ENCODE measurements around the gene ARL14EP.

ARL14EP gene

DNA sequence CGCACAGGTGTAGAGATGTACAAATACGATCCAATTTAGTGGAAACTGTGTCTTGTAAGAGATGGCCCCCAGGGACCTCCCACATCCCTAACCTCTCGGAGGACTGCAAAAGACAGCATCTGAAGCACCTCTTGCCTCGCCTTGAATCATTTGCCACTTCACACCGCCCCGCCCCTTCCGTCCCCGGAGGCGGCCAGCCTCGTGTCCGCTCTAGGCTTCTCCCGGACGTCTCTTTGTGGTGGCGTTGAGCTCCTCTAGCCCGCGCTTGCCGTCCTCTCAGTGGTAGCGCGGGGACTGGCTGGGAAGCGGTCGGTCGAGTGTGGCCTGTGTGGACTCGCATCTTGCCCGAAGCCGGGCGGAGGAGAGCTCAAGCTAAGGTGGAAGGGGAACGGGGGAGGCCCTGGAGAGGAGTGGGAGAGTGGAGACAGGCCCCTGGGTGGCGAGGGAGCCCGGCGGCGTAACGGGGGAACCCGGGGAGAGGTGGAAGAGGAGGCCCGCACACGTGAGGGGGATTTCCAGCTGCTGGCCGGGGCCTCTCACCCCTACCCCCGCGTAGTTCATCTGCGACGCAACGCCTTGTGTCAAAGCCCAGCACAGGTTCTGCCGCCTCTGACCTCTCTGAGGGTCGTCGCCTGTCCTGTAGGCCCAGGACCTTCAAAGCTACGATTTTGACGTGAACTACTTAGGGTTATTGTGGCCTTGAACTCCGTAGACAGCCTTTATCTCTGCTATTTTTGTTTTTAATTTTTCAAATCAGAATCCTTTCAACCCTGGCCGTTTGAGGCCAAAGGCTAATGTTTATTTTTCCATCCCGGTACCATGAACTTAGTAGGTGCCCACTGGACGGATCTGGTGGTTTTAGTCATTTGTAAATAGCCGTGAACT is at the start of gene ARL14EP:
ARL14EP (plus strand) TSS at position 279 of the 885 bp plus-strand sequence. CDS start 7,845 bp downstream, outside the sequence.
- Mint-ChIP-seq H3K9me3 (no peaks in the 10 kb centered on the region), H3K36me3 (peaks cover 27% of the 10 kb centered on the region), H3K27ac (peak within 1 kb of the TSS; percentile 100), H3K4me3 (peak within 1 kb of the TSS; percentile 94), H3K4me1 (peaks cover 39% of the 10 kb centered on the region)
- DNase-seq (ENCODE audit: low spot score in 2 of 2): peak; percentile 78 to 94
- peak; percentile 96 for ATAC-seq

DNA sequence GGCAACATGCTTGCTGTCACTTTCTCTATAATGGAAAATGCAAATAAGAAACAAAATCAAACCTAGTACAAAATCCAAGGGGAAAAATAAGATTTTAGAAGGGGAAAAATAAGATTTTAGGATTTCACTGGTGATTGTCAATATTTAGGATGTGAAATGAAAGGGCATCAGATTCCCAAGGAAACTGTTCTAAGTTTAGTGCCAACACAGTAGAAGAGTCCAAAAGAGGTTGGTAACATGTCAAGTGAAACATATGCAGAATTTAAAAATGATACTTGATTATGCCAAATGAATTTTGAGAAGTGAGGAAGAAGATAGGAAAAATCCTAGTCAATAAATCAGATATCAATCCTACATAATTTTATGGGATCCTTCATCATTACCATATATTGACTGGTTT is 45.7 kb upstream of the ARL14EP start:
- no peak for DNase-seq (ENCODE audit: low spot score in 2 of 2)
- no peak overlapping the region for H3K4me3 Mint-ChIP-seq
- no peaks in the 10 kb centered on the region for H3K9me3 Mint-ChIP-seq
- H3K4me1 Mint-ChIP-seq: peaks cover 15% of the 10 kb centered on the region
- no peak for ATAC-seq
- H3K27ac Mint-ChIP-seq: no peak overlapping the region
- H3K36me3 Mint-ChIP-seq: no peaks in the 10 kb centered on the region

DNA sequence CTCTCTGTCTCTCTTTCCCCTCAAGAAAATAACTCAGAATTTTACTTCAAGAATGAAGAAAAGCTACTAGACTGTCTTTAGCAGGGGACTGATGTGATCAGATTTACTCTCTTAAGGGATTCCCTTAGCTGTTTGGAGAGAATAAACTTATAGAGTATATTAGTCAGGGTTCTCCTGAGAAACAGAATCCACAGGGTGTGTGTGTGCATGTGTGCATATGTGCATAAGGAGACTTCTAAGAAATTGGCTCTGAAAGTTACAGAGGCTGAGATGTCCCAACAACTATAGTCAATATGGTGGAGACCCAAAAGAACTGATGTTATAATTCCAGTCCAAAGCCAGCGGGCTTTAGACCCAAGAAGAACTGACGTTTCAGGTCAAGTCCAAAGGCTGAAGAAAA is 43.1 kb upstream of the ARL14EP start:
- Mint-ChIP-seq H3K36me3 (no peaks in the 10 kb centered on the region), H3K4me3 (no peak overlapping the region), H3K4me1 (peaks cover 27% of the 10 kb centered on the region), H3K9me3 (no peaks in the 10 kb centered on the region), H3K27ac (no peak overlapping the region)
- ATAC-seq (no peak), DNase-seq (ENCODE audit: low spot score in 2 of 2) (no peak)

GRCh38 chr11:30281476-30282288 is 41.2 kb upstream of the ARL14EP start:
- no peak for DNase-seq (ENCODE audit: low spot score in 2 of 2)
- H3K9me3 Mint-ChIP-seq: no peaks in the 10 kb centered on the region
- peak overlapping the region; percentile 17 for H3K27ac Mint-ChIP-seq
- peaks cover 27% of the 10 kb centered on the region for H3K4me1 Mint-ChIP-seq
- peak; percentile 61 for ATAC-seq
- H3K4me3 Mint-ChIP-seq: peak overlapping the region; percentile 37
- no peaks in the 10 kb centered on the region for H3K36me3 Mint-ChIP-seq

DNA sequence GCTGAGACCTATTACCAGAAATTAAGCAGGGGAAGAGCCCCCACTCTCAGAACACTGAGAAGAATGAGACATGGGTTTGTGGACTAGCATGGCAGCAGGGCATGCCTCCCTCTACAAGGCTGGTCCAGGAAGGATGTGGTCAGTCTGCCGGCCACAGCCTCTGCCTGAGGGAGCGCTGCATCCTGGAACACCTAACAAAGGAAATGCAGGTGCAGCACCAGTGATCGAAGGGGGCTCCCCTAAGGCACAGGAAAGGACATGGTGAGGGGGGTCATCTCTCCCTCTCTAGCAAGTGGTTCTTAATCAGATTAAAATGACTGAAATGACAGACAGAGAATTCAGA is 40.6 kb upstream of the ARL14EP start:
- H3K4me3 Mint-ChIP-seq: peak overlapping the region; percentile 37
- ATAC-seq: peak; percentile 85

GRCh38 chr11:30284836-30285235 is 38.1 kb upstream of the ARL14EP start:
- no peaks in the 10 kb centered on the region for H3K36me3 Mint-ChIP-seq
- DNase-seq (ENCODE audit: low spot score in 2 of 2): no peak
- ATAC-seq: no peak
- H3K27ac Mint-ChIP-seq: no peak overlapping the region
- peaks cover 31% of the 10 kb centered on the region for H3K4me1 Mint-ChIP-seq
- no peaks in the 10 kb centered on the region for H3K9me3 Mint-ChIP-seq
- H3K4me3 Mint-ChIP-seq: no peak overlapping the region

More for the DNA sequence above, 40.6 kb upstream of the ARL14EP start:
- H3K4me1 Mint-ChIP-seq: peaks cover 29% of the 10 kb centered on the region
- no peaks in the 10 kb centered on the region for H3K9me3 Mint-ChIP-seq
- H3K36me3 Mint-ChIP-seq: no peaks in the 10 kb centered on the region
- H3K27ac Mint-ChIP-seq: peak overlapping the region; percentile 17
- DNase-seq (ENCODE audit: low spot score in 2 of 2): no peak

- Mint-ChIP-seq H3K9me3 (no peaks in the 10 kb centered on the region), H3K4me1 (peaks cover 31% of the 10 kb centered on the region), H3K27ac (no peak overlapping the region), H3K36me3 (no peaks in the 10 kb centered on the region), H3K4me3 (no peak overlapping the region)
- DNase-seq (ENCODE audit: low spot score in 2 of 2) (no peak), ATAC-seq (no peak)
Observed at GRCh38 chr11:30285416-30286121, 37.3 kb upstream of the ARL14EP start.

- DNase-seq (ENCODE audit: low spot score in 2 of 2) (no peak), ATAC-seq (no peak)
- Mint-ChIP-seq H3K9me3 (no peaks in the 10 kb centered on the region), H3K27ac (no peak overlapping the region), H3K4me1 (peaks cover 4% of the 10 kb centered on the region), H3K4me3 (no peak overlapping the region), H3K36me3 (no peaks in the 10 kb centered on the region)
Observed at GRCh38 chr11:30291331-30291730, 31.6 kb upstream of the ARL14EP start.

GRCh38 chr11:30292545-30292944 is 30.4 kb upstream of the ARL14EP start:
- DNase-seq (ENCODE audit: low spot score in 2 of 2): no peak
- Mint-ChIP-seq H3K4me3 (no peak overlapping the region), H3K27ac (no peak overlapping the region), H3K9me3 (no peaks in the 10 kb centered on the region), H3K4me1 (no peaks in the 10 kb centered on the region), H3K36me3 (no peaks in the 10 kb centered on the region)
- no peak for ATAC-seq

- H3K9me3 Mint-ChIP-seq: no peaks in the 10 kb centered on the region
- ATAC-seq (no peak), DNase-seq (ENCODE audit: low spot score in 2 of 2) (no peak)
- H3K4me3 Mint-ChIP-seq: no peak overlapping the region
- H3K36me3 Mint-ChIP-seq: no peaks in the 10 kb centered on the region
- H3K27ac Mint-ChIP-seq: no peak overlapping the region
- H3K4me1 Mint-ChIP-seq: no peaks in the 10 kb centered on the region
Observed at GRCh38 chr11:30295178-30295885, 27.6 kb upstream of the ARL14EP start.

DNA sequence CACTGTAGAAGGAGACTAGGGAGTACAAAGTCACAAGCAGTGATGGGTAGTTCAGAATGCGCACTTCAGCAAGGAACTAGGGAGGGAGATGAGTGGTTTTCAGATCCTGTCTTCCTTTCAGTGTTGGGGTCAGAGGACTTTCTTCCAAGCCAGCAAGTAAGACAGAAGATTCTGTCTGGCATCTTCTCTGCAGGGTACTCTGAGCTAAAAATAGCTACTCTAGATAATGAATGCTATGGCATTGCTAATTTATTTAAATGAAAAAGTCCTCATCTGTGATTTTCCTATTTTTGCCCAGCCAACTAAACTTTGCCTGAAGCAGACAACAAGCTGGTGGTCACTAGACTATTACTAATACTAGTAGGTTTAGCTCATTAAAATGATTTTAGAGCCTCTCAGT is 18.3 kb upstream of the ARL14EP start:
- no peaks in the 10 kb centered on the region for H3K4me1 Mint-ChIP-seq

GRCh38 chr11:30310623-30311022 is 12.3 kb upstream of the ARL14EP start:
- H3K9me3 Mint-ChIP-seq: no peaks in the 10 kb centered on the region
- no peaks in the 10 kb centered on the region for H3K36me3 Mint-ChIP-seq
- DNase-seq (ENCODE audit: low spot score in 2 of 2) (no peak), ATAC-seq (peak; percentile 48)
- H3K4me1 Mint-ChIP-seq: no peaks in the 10 kb centered on the region
- no peak overlapping the region for H3K4me3 Mint-ChIP-seq
- H3K27ac Mint-ChIP-seq: no peak overlapping the region

More for the DNA sequence above, 18.3 kb upstream of the ARL14EP start:
- Mint-ChIP-seq H3K27ac (no peak overlapping the region), H3K36me3 (no peaks in the 10 kb centered on the region), H3K9me3 (no peaks in the 10 kb centered on the region), H3K4me3 (no peak overlapping the region)
- no peak for DNase-seq (ENCODE audit: low spot score in 2 of 2)
- ATAC-seq: no peak

DNA sequence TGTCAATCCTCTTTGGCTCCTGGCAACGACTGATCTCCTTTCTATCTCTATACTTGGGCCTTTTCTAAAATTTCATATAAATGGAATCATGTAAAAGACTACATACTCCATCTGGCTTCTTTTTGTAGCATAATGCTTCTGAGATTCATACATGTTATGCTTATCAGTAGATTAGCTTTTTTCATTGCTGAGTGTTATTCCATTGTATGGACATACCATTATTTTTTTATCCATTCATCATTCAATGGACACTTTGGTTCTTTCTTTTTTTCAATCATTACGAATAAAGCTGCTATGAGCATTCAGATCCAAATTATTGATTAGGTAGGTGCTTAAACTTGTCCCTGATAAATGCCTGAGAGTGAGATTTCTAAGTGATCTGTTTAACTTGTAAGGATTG is 11.7 kb upstream of the ARL14EP start:
- Mint-ChIP-seq H3K4me1 (no peaks in the 10 kb centered on the region), H3K27ac (no peak overlapping the region), H3K4me3 (no peak overlapping the region), H3K9me3 (no peaks in the 10 kb centered on the region), H3K36me3 (no peaks in the 10 kb centered on the region)
- ATAC-seq (no peak), DNase-seq (ENCODE audit: low spot score in 2 of 2) (no peak)

- Mint-ChIP-seq H3K4me3 (no peak overlapping the region), H3K9me3 (no peaks in the 10 kb centered on the region), H3K27ac (no peak overlapping the region), H3K4me1 (peaks cover 5% of the 10 kb centered on the region), H3K36me3 (no peaks in the 10 kb centered on the region)
- ATAC-seq: no peak
- DNase-seq (ENCODE audit: low spot score in 2 of 2): no peak
Observed at GRCh38 chr11:30312243-30312642, 10.7 kb upstream of the ARL14EP start.

GRCh38 chr11:30313580-30313979 is 9.3 kb upstream of the ARL14EP start:
- DNase-seq (ENCODE audit: low spot score in 2 of 2) (no peak), ATAC-seq (no peak)
- no peak overlapping the region for H3K27ac Mint-ChIP-seq
- H3K4me3 Mint-ChIP-seq: no peak overlapping the region
- H3K36me3 Mint-ChIP-seq: no peaks in the 10 kb centered on the region
- no peaks in the 10 kb centered on the region for H3K9me3 Mint-ChIP-seq
- peaks cover 14% of the 10 kb centered on the region for H3K4me1 Mint-ChIP-seq
